CD4-positive, alpha-beta T cell (primary cell): ENCODE data around the gene MEGF11. TPM values are rescaled to one million over a fixed set of nuclear protein-coding genes. Genes with fewer than 3 reads are reported as not detected.

Experiments
- ATAC-seq: fragments of 200-7000 bp; cut with Tn5 transposase; one replicate; pipeline ENCODE4 v1.10.0; 2022; ENCODE audit warnings: mild to moderate bottlenecking; ENCODE audit not compliant: poor library complexity
- CTCF ChIA-PET: fragments of 350-600 bp; sonication (Branson Sonifier 250); formaldehyde crosslinking; loops from one replicate; lab custom pipeline; 2021; ENCODE audit warnings: antibody characterized with exemption, inconsistent platforms; lab: Charles Lee
- POLR2A ChIA-PET: fragments of 350-600 bp; sonication (Branson Sonifier 250); formaldehyde crosslinking; loops from one replicate; lab custom pipeline; 2021; ENCODE audit warnings: antibody characterized with exemption, inconsistent platforms; lab: Charles Lee
- DNase-seq, 14 experiments: peaks; one replicate each; pipeline ENCODE4 v3.0.0-alpha.2; 2013 to 2020; ENCODE audit warnings: mixed read lengths in 2 of 14
- H3K27ac ChIP-seq, 2 donors: one replicate each; pipeline versions ENCODE4 v1.5.1 to v1.7.0; 2013; ENCODE audit warnings: low read length in 2 of 2, low read depth in 1 of 2, mild to moderate bottlenecking in 1 of 2
- H3K27me3 ChIP-seq, 2 experiments: 1 replicate in 1 of 2; 2 replicates in 1 of 2; pipeline versions ENCODE4 v1.6.1 to v1.7.0; 2013; ENCODE audit warnings: low read length in 2 of 2, control low read depth in 1 of 2, mild to moderate bottlenecking in 1 of 2, moderate library complexity in 1 of 2; ENCODE audit not compliant: insufficient read depth in 2 of 2, control insufficient read depth in 1 of 2
- H3K36me3 ChIP-seq: one replicate; pipeline ENCODE4 v1.6.1; 2013; ENCODE audit warnings: low read length, control low read depth; ENCODE audit not compliant: insufficient read depth
- H3K4me1 ChIP-seq: one replicate; pipeline ENCODE4 v1.6.1; 2013; ENCODE audit warnings: low read length, control low read depth; ENCODE audit not compliant: insufficient read depth
- H3K4me3 ChIP-seq: one replicate; pipeline ENCODE4 v1.5.1; 2013; ENCODE audit warnings: mild to moderate bottlenecking, low read length, moderate library complexity
- H3K9me3 ChIP-seq, 2 experiments: 1 replicate in 1 of 2; 2 replicates in 1 of 2; pipeline versions ENCODE4 v1.6.1 to v1.7.0; 2013; ENCODE audit warnings: low read length in 2 of 2, mild to moderate bottlenecking in 2 of 2, control low read depth in 1 of 2, moderate library complexity in 1 of 2; ENCODE audit not compliant: control insufficient read depth in 1 of 2, insufficient read depth in 1 of 2
- H3K27ac Mint-ChIP-seq: one replicate; pipeline ENCODE4 v1.8.0; 2020; ENCODE audit warnings: mixed read lengths
- H3K27me3 Mint-ChIP-seq: one replicate; pipeline ENCODE4 v1.8.0; 2021; ENCODE audit warnings: mixed read lengths
- H3K36me3 Mint-ChIP-seq: one replicate; pipeline ENCODE4 v1.8.0; 2021; ENCODE audit warnings: low read depth, mixed read lengths
- H3K4me1 Mint-ChIP-seq: one replicate; pipeline ENCODE4 v1.8.0; 2021; ENCODE audit warnings: low read depth, mixed read lengths
- H3K4me3 Mint-ChIP-seq: one replicate; pipeline ENCODE4 v1.8.0; 2020; ENCODE audit warnings: mild to moderate bottlenecking, mixed read lengths
- H3K9me3 Mint-ChIP-seq: one replicate; pipeline ENCODE4 v1.8.0; 2020; ENCODE audit warnings: mixed read lengths
- intact Hi-C, 2 experiments: fragments of 100-400 bp; cut with DNase I in 1 of 2; cut with micrococcal nuclease in 1 of 2; formaldehyde crosslinking; loops; one replicate each; pipeline versions ENCODE4 v1.15.1 to v1.9.0; 2023 to 2025; cut with DNase I, micrococcal nuclease
- total RNA-seq, 174 experiments: library from RNA in 2 of 174; stranded (reverse) in 2 of 174; gene quantifications; one replicate each; pipeline ENCODE4 v1.2.3 and lab custom pipeline; 2021 to 2026
- TF ChIP-seq, protein P1 (sequence below): fragments of 200-600 bp; IDR thresholded peaks from one replicate; pipeline ENCODE4 v1.8.0; 2022; ENCODE audit warnings: antibody characterized with exemption, mild to moderate bottlenecking

The MEGF11 gene
- total RNA-seq, 2 experiments from 2014 or later = not detected

- no peak overlapping the region for H3K4me3 ChIP-seq
- Mint-ChIP-seq H3K4me1 (no peaks in the 10 kb centered on the region), H3K36me3 (no peaks in the 10 kb centered on the region), H3K27me3 (no peaks in the 10 kb centered on the region), H3K9me3 (no peaks in the 10 kb centered on the region), H3K4me3 (no peak overlapping the region), H3K27ac (no peak overlapping the region)
- peaks cover 0 to 2% of the 10 kb centered on the region in 2 experiments for H3K9me3 ChIP-seq
- no peaks in the 10 kb centered on the region for H3K4me1 ChIP-seq
- intact Hi-C loops = no loop called here
- DNase-seq (no peak), ATAC-seq (no peak)
- no peaks in the 10 kb centered on the region for H3K27me3 ChIP-seq
- H3K27ac ChIP-seq = no peak overlapping the region
- POLR2A ChIA-PET = no interaction called here
- TF ChIP-seq, protein P1, sequence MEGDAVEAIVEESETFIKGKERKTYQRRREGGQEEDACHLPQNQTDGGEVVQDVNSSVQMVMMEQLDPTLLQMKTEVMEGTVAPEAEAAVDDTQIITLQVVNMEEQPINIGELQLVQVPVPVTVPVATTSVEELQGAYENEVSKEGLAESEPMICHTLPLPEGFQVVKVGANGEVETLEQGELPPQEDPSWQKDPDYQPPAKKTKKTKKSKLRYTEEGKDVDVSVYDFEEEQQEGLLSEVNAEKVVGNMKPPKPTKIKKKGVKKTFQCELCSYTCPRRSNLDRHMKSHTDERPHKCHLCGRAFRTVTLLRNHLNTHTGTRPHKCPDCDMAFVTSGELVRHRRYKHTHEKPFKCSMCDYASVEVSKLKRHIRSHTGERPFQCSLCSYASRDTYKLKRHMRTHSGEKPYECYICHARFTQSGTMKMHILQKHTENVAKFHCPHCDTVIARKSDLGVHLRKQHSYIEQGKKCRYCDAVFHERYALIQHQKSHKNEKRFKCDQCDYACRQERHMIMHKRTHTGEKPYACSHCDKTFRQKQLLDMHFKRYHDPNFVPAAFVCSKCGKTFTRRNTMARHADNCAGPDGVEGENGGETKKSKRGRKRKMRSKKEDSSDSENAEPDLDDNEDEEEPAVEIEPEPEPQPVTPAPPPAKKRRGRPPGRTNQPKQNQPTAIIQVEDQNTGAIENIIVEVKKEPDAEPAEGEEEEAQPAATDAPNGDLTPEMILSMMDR = no peak
- CTCF ChIA-PET = no interaction called here
- H3K36me3 ChIP-seq = no peaks in the 10 kb centered on the region
Observed at GRCh38 chr15:66053991-66054390, 199.6 kb downstream of the MEGF11 start.

- Mint-ChIP-seq H3K36me3 (no peaks in the 10 kb centered on the region), H3K9me3 (no peaks in the 10 kb centered on the region), H3K27me3 (no peaks in the 10 kb centered on the region), H3K4me3 (no peak overlapping the region), H3K4me1 (no peaks in the 10 kb centered on the region), H3K27ac (no peak overlapping the region)
- Histone ChIP-seq H3K36me3 (no peaks in the 10 kb centered on the region), H3K4me1 (no peaks in the 10 kb centered on the region), H3K27ac (no peak overlapping the region), H3K4me3 (no peak overlapping the region), H3K27me3 (no peaks in the 10 kb centered on the region), H3K9me3 (no peaks in the 10 kb centered on the region)
- intact Hi-C loops = no loop called here
- no peak for DNase-seq
- POLR2A ChIA-PET = no interaction called here
- TF ChIP-seq, protein P1 = no peak
- CTCF ChIA-PET = no interaction called here
- ATAC-seq = no peak
Observed at GRCh38 chr15:66051833-66052232, 201.7 kb downstream of the MEGF11 start.

GRCh38 chr15:66050264-66050663 is 203.3 kb downstream of the MEGF11 start:
- no peaks in the 10 kb centered on the region for H3K27me3 ChIP-seq

More at GRCh38 chr15:66050264-66050663, 203.3 kb downstream of the MEGF11 start:
- TF ChIP-seq, protein P1 = no peak
- no peak overlapping the region for H3K27ac Mint-ChIP-seq
- Histone ChIP-seq H3K4me1 (no peaks in the 10 kb centered on the region), H3K4me3 (no peak overlapping the region), H3K27ac (no peak overlapping the region), H3K9me3 (no peaks in the 10 kb centered on the region), H3K36me3 (no peaks in the 10 kb centered on the region)
- no peaks in the 10 kb centered on the region for H3K36me3 Mint-ChIP-seq
- intact Hi-C loops = no loop called here
- no peaks in the 10 kb centered on the region for H3K4me1 Mint-ChIP-seq
- no peak overlapping the region for H3K4me3 Mint-ChIP-seq
- no peaks in the 10 kb centered on the region for H3K9me3 Mint-ChIP-seq
- DNase-seq (no peak), ATAC-seq (no peak)
- CTCF ChIA-PET = no interaction called here
- H3K27me3 Mint-ChIP-seq = no peaks in the 10 kb centered on the region
- POLR2A ChIA-PET = no interaction called here
